Thyroid gland (tissue), 4 donors: ENCODE data around the gene NREP.

Experiments used
- POLR2A ChIP-seq, 2 donors: fragments of 450-650 bp; IDR thresholded peaks; one replicate each; pipeline ENCODE4 v1.6.1; 2017; ENCODE audit warnings: antibody characterized with exemption in 2 of 2, mild to moderate bottlenecking in 2 of 2, moderate library complexity in 1 of 2
- TF ChIP-seq, protein P1 (sequence below), 6 experiments: fragments of 200-600 bp in 3 of 6; fragments of 450-650 bp in 3 of 6; sonication (generic) in 3 of 6; IDR thresholded peaks; one replicate each; pipeline ENCODE4 v1.5.1; 2016 to 2019; ENCODE audit warnings: antibody characterized with exemption in 6 of 6, mild to moderate bottlenecking in 2 of 6, inconsistent platforms in 1 of 6, moderate library complexity in 1 of 6

GRCh38 chr5:111679611-111680010, 77.4 kb downstream of the NREP start:
- TF ChIP-seq, protein P1, sequence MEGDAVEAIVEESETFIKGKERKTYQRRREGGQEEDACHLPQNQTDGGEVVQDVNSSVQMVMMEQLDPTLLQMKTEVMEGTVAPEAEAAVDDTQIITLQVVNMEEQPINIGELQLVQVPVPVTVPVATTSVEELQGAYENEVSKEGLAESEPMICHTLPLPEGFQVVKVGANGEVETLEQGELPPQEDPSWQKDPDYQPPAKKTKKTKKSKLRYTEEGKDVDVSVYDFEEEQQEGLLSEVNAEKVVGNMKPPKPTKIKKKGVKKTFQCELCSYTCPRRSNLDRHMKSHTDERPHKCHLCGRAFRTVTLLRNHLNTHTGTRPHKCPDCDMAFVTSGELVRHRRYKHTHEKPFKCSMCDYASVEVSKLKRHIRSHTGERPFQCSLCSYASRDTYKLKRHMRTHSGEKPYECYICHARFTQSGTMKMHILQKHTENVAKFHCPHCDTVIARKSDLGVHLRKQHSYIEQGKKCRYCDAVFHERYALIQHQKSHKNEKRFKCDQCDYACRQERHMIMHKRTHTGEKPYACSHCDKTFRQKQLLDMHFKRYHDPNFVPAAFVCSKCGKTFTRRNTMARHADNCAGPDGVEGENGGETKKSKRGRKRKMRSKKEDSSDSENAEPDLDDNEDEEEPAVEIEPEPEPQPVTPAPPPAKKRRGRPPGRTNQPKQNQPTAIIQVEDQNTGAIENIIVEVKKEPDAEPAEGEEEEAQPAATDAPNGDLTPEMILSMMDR (IDR thresholded peaks at IDR 0.05), result no peak
- no peak for TF ChIP-seq POLR2A (IDR thresholded peaks at IDR 0.05)
